NT2/D1 (cell line): ENCODE data around the gene CPXM2.

Experiments
- SUZ12 ChIP-seq: IDR thresholded peaks from 2 replicates; pipeline ENCODE4 v1.6.1; 2011; ENCODE audit not compliant: insufficient read length, insufficient read depth; ENCODE audit errors: extremely low read depth
- YY1 ChIP-seq: IDR thresholded peaks from 2 replicates; pipeline ENCODE4 v1.6.1; 2011; ENCODE audit not compliant: insufficient read length, insufficient read depth
- ZNF274 ChIP-seq: IDR thresholded peaks from 2 replicates; pipeline ENCODE4 v1.6.1; 2011; ENCODE audit warnings: mild to moderate bottlenecking, low read depth, low read length

- TF ChIP-seq SUZ12, result no peak
- TF ChIP-seq YY1, result no peak
- no peak for TF ChIP-seq ZNF274
These were observed 4.8 kb upstream of the CPXM2 start for GRCh38 chr10:123896246-123896927.
